PC-3 (cell line): ENCODE data around the gene EPHB3.

Experiments used
- EZH2 ChIP-seq: fragments of 300-600 bp; sonication (generic); IDR thresholded peaks from one replicate; pipeline ENCODE4 v1.6.1; 2017; ENCODE audit warnings: antibody characterized with exemption, mild to moderate bottlenecking, low read length; ENCODE audit not compliant: unreplicated experiment
- EZH2phosphoT487 ChIP-seq: fragments of 300-600 bp; sonication (generic); IDR thresholded peaks from 2 replicates; pipeline ENCODE4 v1.6.1; 2018; ENCODE audit warnings: mild to moderate bottlenecking, antibody characterized with exemption, low read length, borderline replicate concordance
- TF ChIP-seq, protein P1 (sequence below): fragments of 300-600 bp; sonication (generic); conservative IDR thresholded peaks from 2 replicates; pipeline ENCODE4 v1.5.1; 2017; ENCODE audit warnings: antibody characterized with exemption, low read depth, mild to moderate bottlenecking, low read length

DNA sequence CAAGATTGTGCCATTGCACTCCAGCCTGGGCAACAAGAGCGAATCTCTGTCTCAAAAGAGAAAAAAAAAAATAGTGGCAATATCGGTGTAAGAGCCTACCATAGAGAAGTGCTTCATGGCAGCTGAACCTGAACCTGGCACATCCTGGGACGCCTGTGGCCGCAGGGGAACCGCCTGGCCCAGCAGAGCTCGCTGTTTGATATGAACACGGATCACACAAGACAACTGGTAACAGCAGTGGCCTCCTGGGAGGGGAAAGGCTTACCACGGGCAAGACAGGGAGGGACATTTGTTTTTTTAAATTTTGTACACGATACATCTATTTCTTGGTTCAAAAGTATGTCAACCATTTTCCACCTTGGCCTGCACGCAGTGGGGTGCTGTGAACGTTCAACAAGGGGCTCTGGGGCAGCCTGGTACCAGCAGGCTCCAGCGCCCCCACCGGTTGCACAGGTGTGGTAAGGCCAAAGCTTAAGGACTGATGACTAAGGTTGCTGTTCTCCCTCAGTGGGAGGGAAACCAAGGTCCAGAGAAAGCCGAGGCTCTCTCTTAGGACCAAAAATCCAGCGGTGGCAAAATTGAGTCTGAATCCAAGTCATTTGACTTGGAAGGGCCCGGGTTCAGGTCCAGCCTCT is 21.7 kb upstream of the EPHB3 start:
- TF ChIP-seq, protein P1, sequence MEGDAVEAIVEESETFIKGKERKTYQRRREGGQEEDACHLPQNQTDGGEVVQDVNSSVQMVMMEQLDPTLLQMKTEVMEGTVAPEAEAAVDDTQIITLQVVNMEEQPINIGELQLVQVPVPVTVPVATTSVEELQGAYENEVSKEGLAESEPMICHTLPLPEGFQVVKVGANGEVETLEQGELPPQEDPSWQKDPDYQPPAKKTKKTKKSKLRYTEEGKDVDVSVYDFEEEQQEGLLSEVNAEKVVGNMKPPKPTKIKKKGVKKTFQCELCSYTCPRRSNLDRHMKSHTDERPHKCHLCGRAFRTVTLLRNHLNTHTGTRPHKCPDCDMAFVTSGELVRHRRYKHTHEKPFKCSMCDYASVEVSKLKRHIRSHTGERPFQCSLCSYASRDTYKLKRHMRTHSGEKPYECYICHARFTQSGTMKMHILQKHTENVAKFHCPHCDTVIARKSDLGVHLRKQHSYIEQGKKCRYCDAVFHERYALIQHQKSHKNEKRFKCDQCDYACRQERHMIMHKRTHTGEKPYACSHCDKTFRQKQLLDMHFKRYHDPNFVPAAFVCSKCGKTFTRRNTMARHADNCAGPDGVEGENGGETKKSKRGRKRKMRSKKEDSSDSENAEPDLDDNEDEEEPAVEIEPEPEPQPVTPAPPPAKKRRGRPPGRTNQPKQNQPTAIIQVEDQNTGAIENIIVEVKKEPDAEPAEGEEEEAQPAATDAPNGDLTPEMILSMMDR, result no peak
- TF ChIP-seq EZH2phosphoT487 (no peak), EZH2 (no peak)
